Neutrophil (primary cell): Measurements from ENCODE around the gene TTC7B.

Source experiments
- H3K27ac ChIP-seq: fragments of 200-600 bp; sonication (generic); 2 replicates; pipeline ENCODE4 v1.5.1; 2016; ENCODE audit warnings: mild to moderate bottlenecking, moderate library complexity
- H3K27me3 ChIP-seq: fragments of 200-600 bp; sonication (generic); 2 replicates; pipeline ENCODE4 v1.6.0; 2016; ENCODE audit warnings: mild to moderate bottlenecking
- H3K36me3 ChIP-seq: fragments of 200-600 bp; sonication (generic); 2 replicates; pipeline ENCODE4 v1.5.1; 2017
- H3K4me1 ChIP-seq, 2 experiments: fragments of 200-600 bp in 1 of 2; sonication (generic) in 1 of 2; 1 replicate in 1 of 2; 2 replicates in 1 of 2; pipeline versions ENCODE4 v1.5.1 to v1.6.1; 2013 to 2016; ENCODE audit warnings: low read depth in 1 of 2, low read length in 1 of 2, mild to moderate bottlenecking in 1 of 2, moderate library complexity in 1 of 2; ENCODE audit not compliant: control insufficient read depth in 1 of 2, insufficient read depth in 1 of 2
- H3K4me3 ChIP-seq, 2 experiments: fragments of 200-600 bp in 1 of 2; sonication (generic) in 1 of 2; 1 replicate in 1 of 2; 2 replicates in 1 of 2; pipeline ENCODE4 v1.5.1; 2013 to 2016; ENCODE audit warnings: low read depth in 1 of 2, low read length in 1 of 2, mild to moderate bottlenecking in 1 of 2, moderate library complexity in 1 of 2
- H3K9me3 ChIP-seq: fragments of 200-600 bp; sonication (generic); 2 replicates; pipeline ENCODE4 v1.5.1; 2016
- CTCF ChIP-seq: fragments of 200-600 bp; sonication (generic); IDR thresholded peaks from 2 replicates; pipeline ENCODE4 v1.5.1; 2016; ENCODE audit warnings: antibody characterized with exemption

TTC7B gene

DNA sequence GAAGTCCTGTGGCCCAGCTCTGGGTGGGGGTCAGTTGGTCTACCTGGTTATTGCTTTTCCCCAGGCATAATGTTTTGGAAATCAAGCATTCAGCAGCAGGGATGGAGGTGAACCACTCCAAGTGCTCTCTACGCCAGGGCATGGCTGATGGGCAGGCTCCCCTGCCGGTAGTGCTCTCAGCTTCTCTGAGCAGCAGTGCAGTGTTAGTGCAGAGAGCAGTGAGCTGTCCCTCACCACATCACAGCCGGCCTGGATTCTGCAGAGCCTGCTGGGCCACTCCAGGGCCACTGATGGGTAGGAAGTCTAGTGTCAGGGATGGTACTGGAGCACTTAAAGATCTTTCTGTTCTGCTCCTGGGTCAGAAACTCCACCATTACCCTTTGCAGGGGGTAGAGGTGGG is 268.3 kb downstream of the TTC7B start:
- no peak for TF ChIP-seq CTCF
- H3K27me3 ChIP-seq = no peaks in the 10 kb centered on the region
- no peaks in the 10 kb centered on the region for H3K9me3 ChIP-seq
- H3K27ac ChIP-seq = no peak overlapping the region
- H3K4me1 ChIP-seq = no peaks in the 10 kb centered on the region
- no peak overlapping the region for H3K4me3 ChIP-seq
- H3K36me3 ChIP-seq = peaks cover 26% of the 10 kb centered on the region

DNA sequence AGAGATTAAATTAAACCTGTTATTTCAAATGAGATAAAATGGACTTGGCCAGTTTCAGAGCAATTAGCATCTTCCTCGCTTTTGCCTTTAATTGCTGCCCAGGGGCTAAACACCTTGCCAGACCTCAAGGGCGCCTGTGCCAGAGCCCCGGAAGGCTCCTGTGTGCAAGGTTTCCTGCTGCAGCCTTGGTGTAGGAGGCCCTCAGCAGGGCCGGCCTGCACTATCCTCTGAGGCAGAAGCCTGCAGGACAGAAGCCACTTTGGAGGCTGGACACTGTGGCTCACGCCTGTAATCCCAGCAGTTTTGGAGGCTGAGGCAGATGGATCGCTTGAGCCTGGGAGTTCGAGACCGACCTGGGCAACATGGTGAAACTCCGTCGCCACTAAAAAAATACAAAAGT is 269.0 kb downstream of the TTC7B start:
- H3K4me3 ChIP-seq = no peak overlapping the region
- H3K36me3 ChIP-seq = peaks cover 19% of the 10 kb centered on the region
- H3K27me3 ChIP-seq = no peaks in the 10 kb centered on the region
- no peaks in the 10 kb centered on the region for H3K9me3 ChIP-seq
- H3K27ac ChIP-seq = no peak overlapping the region
- no peaks in the 10 kb centered on the region for H3K4me1 ChIP-seq
- no peak for TF ChIP-seq CTCF

GRCh38 chr14:90546767-90547166 is 269.5 kb downstream of the TTC7B start:
- peaks cover 19% of the 10 kb centered on the region for H3K36me3 ChIP-seq

DNA sequence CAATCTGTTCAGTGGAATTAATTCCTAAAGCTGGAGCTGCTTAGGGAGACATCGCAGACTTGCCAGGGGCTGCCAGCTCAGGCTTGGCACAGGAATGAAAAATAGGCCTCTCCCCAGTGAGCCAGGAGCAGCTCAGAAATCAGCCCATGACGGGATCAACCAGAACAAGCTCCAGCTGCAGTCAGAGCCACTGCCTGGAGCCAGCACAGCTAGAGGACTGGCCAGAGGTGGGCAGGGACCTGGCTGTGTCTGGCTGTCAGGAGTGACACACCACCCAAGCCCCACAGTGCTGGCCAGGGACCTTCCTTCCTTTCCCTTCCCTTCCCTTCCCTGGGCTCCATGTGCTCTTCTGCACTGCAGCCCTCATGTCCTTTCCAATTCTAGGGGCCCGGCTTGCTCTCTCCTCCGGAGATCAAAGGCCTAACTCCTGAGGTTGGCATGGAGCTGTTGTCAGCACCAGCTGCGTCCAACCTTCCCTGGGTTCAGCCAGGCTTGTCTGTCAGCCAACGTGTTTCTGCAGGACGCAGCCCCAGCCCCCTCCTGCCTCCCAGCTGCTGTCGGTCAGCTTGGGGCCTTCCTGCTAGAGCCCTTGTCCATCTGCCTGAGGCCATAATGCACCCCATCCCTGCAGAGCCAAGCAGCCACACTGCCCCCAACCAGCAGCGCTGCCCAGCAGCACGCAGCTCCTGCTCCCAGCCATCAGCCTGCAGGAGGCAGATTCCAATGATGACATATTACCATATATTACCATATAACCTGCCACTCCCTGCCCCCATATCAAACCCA is 270.1 kb downstream of the TTC7B start:
- Histone ChIP-seq H3K4me3 (no peak overlapping the region), H3K9me3 (no peaks in the 10 kb centered on the region), H3K36me3 (peaks cover 24% of the 10 kb centered on the region), H3K4me1 (no peaks in the 10 kb centered on the region), H3K27ac (no peak overlapping the region), H3K27me3 (no peaks in the 10 kb centered on the region)
- TF ChIP-seq CTCF = no peak

More at GRCh38 chr14:90546767-90547166, 269.5 kb downstream of the TTC7B start:
- Histone ChIP-seq H3K27ac (no peak overlapping the region), H3K4me1 (no peaks in the 10 kb centered on the region), H3K9me3 (no peaks in the 10 kb centered on the region), H3K27me3 (no peaks in the 10 kb centered on the region), H3K4me3 (no peak overlapping the region)
- no peak for TF ChIP-seq CTCF

DNA sequence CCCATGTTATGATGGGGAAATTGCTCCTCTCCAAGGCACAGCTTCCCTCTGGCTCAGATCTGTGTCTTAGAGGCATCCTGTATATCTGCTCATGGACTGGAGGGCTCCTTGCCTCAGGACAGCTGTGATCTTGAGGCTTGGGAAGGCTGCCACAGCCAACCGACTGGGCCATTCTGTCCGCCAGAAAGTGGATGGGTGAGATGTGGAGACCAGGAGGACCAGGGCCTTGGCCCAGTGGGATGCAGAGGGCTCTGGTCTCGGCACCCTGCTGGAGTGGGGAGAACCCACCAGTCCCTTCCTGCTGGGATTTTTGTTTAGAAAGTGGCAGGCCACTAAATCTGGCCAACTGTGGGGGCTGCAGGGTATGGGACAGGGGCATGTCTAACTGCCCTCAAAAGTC is 270.8 kb downstream of the TTC7B start:
- Histone ChIP-seq H3K9me3 (no peaks in the 10 kb centered on the region), H3K4me1 (no peaks in the 10 kb centered on the region), H3K4me3 (no peak overlapping the region), H3K36me3 (peaks cover 32% of the 10 kb centered on the region), H3K27ac (no peak overlapping the region), H3K27me3 (no peaks in the 10 kb centered on the region)
- TF ChIP-seq CTCF = no peak
